Measurements from ENCODE around the gene CILP2. TPM values are rescaled to one million over a fixed set of nuclear protein-coding genes. Genes with fewer than 3 reads are reported as not detected.

CILP2 gene
- total RNA-seq, 4 donors from 2014 or later: 0.17 to 1.4 TPM; not detected in 2

DNA sequence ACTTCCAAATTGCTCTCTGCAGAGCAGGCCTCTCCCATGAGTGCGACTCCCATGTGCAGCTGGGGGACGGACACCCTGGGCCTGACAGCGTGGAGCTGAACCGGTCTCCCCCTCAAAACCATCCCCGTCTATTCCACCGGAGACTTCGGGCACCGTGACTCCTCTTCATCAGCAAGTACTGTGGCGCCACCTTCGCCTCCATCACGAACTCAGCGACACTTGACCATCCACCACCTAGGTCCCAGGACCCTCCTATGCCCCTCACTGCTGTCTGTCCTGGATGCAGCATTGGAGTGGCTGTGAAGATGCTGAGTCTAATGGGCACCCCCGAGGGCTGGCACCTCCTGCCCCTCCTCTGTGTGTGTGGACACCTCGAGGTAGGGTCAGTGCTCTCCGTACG is 20.6 kb downstream of the CILP2 start:
- intact Hi-C loops (cut with DNase I; ENCODE audit: low total_unique reads): no loop called here
- 92 to 95% methylated on average over 16 of the region's 16 CpGs for WGBS, 2 donors
- no peak for TF ChIP-seq POLR2A (IDR thresholded peaks at IDR 0.05)
- DNase-seq (ENCODE audit: low spot score in 2 of 2): no peak
- H3K4me3 ChIP-seq (ENCODE audit: low read depth, poor library complexity, severe bottlenecking): no peak overlapping the region

DNA sequence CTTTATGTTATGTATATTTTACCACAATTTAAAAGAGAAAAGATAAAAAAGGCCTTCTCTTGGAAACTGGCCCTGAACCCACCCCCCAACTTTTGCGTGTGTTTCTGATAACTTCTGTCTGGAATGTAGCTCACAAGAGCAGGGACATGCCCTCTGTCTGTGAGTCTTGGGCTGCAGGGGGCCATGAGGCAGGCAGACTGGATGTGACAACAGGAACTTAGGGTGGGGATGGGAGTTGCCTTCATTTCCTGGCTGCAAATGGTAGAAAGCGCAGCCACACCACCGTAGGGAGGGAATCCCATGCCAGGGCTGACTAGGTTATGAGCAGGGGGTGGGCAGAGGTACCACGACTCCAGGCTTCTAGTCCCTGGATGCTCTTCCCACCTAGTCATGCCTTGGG is 21.9 kb downstream of the CILP2 start:
- no peak for DNase-seq (ENCODE audit: low spot score in 2 of 2)
- H3K4me3 ChIP-seq (ENCODE audit: low read depth, poor library complexity, severe bottlenecking): no peak overlapping the region
- WGBS, 2 donors: 59 to 60% methylated on average over 4 of the region's 4 CpGs
- TF ChIP-seq, protein P1, sequence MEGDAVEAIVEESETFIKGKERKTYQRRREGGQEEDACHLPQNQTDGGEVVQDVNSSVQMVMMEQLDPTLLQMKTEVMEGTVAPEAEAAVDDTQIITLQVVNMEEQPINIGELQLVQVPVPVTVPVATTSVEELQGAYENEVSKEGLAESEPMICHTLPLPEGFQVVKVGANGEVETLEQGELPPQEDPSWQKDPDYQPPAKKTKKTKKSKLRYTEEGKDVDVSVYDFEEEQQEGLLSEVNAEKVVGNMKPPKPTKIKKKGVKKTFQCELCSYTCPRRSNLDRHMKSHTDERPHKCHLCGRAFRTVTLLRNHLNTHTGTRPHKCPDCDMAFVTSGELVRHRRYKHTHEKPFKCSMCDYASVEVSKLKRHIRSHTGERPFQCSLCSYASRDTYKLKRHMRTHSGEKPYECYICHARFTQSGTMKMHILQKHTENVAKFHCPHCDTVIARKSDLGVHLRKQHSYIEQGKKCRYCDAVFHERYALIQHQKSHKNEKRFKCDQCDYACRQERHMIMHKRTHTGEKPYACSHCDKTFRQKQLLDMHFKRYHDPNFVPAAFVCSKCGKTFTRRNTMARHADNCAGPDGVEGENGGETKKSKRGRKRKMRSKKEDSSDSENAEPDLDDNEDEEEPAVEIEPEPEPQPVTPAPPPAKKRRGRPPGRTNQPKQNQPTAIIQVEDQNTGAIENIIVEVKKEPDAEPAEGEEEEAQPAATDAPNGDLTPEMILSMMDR (IDR thresholded peaks at IDR 0.05): no peak
- TF ChIP-seq POLR2A (IDR thresholded peaks at IDR 0.05): no peak
- intact Hi-C loops (cut with DNase I; ENCODE audit: low total_unique reads): no loop called here

DNA sequence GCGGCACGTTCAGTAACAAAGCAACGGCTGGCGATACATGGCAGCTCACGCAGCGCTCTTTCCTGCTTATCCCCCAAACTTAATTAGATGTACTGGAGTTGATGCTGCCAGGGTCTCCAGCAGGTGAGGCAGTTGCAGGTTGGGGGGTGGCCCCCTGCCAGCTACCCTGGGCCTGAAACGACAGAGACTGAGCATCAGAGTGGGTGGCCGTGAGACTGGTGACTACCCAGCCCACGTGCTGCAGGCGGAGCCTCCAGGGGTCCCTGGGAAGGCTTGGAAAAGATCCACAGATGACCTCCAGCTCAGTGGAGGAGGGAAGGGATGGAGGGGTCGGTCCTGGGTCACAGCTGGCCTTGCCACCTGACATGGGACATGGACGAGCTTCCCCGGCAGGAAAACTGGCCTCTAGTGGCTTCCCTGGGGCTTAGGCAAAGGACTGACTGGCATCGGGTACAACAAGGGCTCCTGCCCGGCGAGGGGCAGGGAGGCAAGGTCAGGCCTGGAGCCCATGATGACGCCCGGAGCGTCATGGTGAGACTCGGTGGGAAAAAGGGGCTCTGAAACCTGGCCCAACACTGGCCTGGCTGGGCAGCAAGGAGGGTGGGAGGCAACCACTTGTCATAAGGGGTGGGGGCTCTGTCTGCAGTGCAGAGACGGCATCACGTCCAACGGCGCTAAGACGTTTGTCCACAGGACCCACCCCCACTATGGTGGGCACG is 24.0 kb downstream of the CILP2 start:
- WGBS, 2 donors: 87 to 88% methylated on average over 22 to 24 of the region's 26 CpGs
- no peak overlapping the region for H3K4me3 ChIP-seq (ENCODE audit: low read depth, poor library complexity, severe bottlenecking)
- TF ChIP-seq POLR2A (IDR thresholded peaks at IDR 0.05): no peak
- TF ChIP-seq, protein P1 (IDR thresholded peaks at IDR 0.05): no peak
- DNase-seq (ENCODE audit: low spot score in 2 of 2): peak in 1 of 2 donors; percentile 81
- intact Hi-C loops (cut with DNase I; ENCODE audit: low total_unique reads): no loop called here

DNA sequence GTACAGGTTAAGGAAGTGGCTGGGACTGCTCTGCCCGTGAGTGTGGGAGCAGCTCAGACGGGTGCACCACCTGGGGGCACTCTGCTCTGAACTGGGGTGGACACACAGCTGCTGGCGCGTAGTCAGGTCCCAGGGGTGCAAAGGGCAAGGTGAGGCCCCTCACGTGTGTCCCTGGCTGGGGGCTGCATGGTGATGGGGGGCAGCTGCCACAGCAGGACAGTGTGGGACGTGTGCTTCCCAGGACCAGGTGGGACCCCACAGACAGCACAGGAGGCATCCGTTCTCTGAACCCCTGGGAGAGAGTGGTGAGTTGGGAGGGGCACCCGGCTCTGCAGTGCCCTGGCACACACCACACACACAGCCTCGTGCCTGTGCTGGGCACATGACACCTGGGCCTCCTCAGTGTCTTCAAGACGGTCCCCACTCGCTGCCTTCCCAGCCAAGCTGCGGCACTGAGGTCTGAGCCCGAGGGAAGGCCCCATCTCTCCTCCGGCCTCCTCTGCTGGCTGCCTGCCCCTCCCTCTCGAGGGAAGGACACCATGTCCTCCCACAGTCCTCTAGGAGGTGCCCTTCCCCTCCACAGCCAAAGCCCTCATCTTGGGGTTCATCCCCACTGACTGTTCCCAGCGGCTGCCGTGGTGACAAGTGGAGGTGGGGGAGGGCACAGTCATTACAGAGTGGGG is 24.7 kb downstream of the CILP2 start:
- TF ChIP-seq, protein P1 (IDR thresholded peaks at IDR 0.05): no peak
- no peak for TF ChIP-seq POLR2A (IDR thresholded peaks at IDR 0.05)
- intact Hi-C loops (cut with DNase I; ENCODE audit: low total_unique reads): no loop called here
- no peak overlapping the region for H3K4me3 ChIP-seq (ENCODE audit: low read depth, poor library complexity, severe bottlenecking)
- WGBS, 2 donors: 81 to 88% methylated on average over 15 to 16 of the region's 17 CpGs
- peak in 1 of 2 donors; percentile 80 for DNase-seq (ENCODE audit: low spot score in 2 of 2)

DNA sequence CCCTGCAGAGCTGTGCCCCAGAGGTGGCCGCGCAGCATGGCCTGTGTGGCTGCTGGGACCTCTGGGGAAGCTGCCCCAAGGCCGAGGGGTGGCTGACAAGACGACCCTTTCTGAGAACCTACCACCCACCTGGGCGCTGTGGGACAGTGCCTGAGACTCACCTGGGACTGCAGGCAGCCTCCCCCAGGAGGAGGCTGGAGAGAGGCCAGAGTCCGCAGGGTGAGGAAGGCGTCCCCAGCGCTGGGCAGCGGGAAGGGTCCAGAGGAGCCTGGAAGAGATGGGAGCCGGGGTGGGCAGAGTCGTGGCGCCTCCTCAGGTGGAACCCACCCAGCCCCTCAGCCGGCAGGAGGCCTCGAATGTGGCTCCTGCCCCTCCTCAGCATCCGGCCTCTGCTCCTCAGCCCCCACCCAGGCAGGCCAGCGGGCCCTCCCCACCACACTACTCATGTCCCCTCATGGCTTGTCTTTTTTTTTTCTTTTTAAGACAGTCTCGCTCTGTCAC is 25.3 kb downstream of the CILP2 start:
- TF ChIP-seq POLR2A (IDR thresholded peaks at IDR 0.05): no peak
- TF ChIP-seq, protein P1 (IDR thresholded peaks at IDR 0.05): no peak
- no peak overlapping the region for H3K4me3 ChIP-seq (ENCODE audit: low read depth, poor library complexity, severe bottlenecking)
- DNase-seq (ENCODE audit: low spot score in 2 of 2): peak in 1 of 2 donors; percentile 83
- intact Hi-C loops (cut with DNase I; ENCODE audit: low total_unique reads): no loop called here
- WGBS, 2 donors: 92 to 94% methylated on average over 14 to 17 of the region's 17 CpGs

DNA sequence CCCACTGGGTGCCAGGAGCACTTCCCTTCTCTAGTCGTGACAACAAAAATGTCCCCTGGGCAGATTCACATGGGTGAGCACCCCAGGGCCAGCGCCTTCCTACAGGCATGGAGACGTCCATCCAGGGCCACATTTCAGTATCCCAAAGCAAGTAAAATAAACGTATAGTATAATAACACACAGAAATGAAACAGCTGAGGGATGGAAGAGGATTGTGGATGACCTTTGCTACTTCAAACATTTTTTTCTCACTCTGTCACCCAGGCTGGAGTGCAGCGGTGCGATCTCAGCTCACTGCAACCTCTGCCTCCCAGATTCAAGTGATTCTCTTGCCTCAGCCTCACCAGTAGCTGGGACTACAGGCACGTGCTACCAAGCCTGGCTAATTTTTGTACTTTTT is 28.2 kb downstream of the CILP2 start:
- whole genome bisulfite sequencing, 2 donors: 80 to 81% methylated on average over 7 of the region's 7 CpGs
- intact Hi-C loops (cut with DNase I; ENCODE audit: low total_unique reads): no loop called here
- TF ChIP-seq, protein P1 (IDR thresholded peaks at IDR 0.05): no peak
- no peak for TF ChIP-seq POLR2A (IDR thresholded peaks at IDR 0.05)

More for the DNA sequence above, 28.2 kb downstream of the CILP2 start:
- DNase-seq (ENCODE audit: low spot score in 2 of 2): peak in 1 of 2 donors; percentile 78
- no peak overlapping the region for H3K4me3 ChIP-seq (ENCODE audit: low read depth, poor library complexity, severe bottlenecking)

All from lower leg skin (tissue), 4 donors.